ENCODE measurements around the gene GXYLT1.
"Not testable (repeated sequence)": the region's sequence is repeated elsewhere in the genome, so short reads cannot be mapped to it uniquely, and the experiment has no call there.

The GXYLT1 gene

DNA sequence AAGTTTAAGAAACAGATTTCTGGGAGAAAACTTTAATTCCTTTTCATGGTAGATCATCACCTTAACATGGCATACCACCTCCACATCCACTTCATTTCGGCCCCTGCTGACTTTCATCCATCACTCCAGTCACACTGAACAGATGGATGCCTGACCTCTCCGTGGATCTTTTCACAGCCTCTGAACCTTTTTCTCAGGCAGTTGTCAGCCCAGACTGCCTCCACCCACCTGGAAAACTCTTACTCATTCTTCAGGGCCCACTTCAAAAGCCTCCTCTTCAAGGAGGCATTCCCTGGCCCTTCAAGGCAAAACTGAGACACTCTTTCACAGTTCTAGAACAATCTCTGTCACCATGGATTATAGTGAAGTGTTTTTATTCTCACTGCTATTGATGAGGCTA, 52.9 kb downstream of the GXYLT1 start:
- DNase-seq: no peak

DNA sequence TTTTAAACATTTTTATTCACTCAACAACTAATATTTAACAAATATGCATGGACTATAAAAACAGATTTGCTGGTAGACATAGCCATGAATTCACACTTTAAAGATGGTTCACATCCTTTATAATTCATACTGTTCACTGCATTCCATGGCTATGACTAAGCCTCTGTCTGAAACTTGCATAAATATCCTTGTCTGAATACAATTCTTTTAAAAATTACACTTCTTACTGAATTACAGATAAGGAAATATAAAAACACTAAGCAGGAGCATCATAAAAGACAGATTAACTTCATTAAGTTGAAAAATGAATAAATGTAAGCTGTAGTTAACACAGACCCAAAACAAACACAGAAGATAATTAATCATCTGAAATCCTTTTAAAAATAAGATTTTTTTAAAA, 53.8 kb downstream of the GXYLT1 start:
- DNase-seq: no peak

DNA sequence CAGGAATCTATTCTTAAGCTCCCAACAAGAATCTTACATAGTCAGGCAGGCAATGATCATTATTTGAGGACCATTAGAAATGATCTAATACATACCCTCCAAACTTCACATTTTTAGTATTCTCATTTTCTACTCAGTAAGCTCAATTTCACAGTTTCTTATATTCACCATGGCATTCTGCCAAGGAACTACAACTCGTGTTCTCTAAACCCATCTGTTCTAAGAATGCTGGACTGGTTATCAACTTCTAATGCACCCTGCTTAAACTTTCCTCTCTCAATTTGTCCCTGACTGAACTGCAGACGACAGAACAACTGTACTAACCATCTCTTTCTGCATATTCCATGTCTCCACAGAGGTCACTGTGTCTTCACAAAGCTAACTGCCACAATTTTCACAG, 58.6 kb downstream of the GXYLT1 start:
- no peak for DNase-seq

DNA sequence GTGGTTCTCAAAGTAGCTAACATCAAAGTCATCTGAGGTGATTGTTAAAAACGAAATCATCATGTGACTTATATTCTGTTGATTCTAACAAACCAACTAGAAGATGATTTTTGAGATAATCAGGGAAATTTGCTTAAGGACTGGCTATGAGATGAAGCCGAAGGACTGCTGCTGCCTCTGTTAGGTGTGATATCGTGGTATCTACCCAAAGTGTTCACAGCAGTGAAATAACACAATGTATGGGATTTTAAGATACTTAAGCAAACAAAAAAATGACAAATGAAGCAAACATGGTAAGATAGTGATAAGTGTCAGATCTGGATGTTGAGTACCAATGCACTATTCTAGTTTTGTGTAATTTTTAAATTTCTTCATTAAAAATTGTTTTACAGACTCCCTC, 59.1 kb downstream of the GXYLT1 start:
- no peak for DNase-seq

DNA sequence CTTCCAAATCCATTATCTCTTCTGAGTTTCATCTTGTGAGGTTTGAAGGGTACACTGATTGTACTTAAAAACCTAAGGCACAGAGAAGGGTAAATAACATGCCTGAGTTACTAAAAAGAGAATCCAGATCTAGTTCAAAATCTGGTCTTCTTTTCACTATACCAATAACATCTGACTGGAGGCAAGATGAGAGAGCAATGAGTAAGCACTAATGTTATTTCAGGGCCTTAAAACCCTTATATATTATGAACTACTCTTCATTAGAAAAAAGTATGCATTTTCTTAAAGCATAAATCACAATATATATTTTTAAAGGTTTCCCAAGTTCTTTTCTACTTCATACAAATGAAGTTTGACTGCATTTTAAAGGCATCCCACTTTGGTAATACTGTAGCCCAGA, 60.2 kb downstream of the GXYLT1 start:
- no peak for DNase-seq

DNA sequence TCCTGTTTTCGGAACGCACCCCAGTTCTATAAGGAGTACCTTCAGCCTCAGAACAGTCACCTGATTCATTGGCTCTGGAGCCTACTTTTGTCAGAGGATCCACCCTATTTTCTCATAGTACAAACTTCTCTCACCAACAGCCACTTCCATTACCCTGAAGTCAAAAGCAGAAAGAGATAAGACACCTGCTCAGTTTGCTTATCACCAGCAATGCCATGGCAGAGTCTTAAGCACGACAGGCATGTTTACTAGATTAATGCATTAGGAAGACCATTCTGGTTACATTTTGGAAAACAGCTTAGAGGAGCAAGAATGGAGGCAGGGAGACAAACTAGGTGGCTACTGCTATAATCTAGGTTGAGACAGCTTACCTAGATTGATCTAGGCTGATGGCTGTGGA, 67.7 kb downstream of the GXYLT1 start:
- DNase-seq: no peak

DNA sequence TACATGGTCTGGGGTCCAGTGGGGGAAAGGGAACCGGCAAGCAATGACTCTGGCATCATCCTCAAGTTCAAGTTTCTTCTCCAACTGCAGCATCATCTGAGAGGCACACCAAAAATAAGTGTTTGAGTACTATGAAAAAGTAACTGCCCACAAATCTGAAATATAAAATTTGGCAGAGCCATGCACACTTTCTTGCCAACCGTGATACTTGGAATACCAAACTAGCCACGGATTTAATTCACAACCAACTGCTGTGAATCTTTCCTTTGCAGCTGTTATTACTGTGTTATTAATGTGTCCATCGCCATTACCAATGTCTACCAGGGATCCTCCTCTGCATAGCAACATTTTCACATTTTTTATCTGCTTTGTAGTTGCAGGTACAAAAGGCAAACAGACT, 74.6 kb downstream of the GXYLT1 start:
- DNase-seq: no peak

DNA sequence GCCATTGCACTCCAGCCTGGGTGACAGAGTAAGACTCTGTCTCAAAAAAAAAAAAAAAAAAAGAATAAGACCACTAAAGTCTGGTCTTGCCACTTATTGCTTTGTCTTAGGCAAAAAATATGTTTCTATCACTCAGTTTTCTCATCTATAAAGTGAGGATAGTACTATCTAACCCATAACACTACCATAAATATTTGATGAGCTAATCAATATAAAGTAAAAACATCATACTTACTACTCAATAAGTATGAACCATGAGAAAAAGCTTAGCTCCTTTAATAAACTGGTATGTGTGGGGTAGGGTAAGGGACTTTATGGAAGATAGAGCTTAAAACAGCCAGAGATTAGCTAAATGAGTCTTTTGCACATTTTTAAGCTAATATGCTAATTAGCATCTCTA, 85.5 kb downstream of the GXYLT1 start:
- DNase-seq: no peak

DNA sequence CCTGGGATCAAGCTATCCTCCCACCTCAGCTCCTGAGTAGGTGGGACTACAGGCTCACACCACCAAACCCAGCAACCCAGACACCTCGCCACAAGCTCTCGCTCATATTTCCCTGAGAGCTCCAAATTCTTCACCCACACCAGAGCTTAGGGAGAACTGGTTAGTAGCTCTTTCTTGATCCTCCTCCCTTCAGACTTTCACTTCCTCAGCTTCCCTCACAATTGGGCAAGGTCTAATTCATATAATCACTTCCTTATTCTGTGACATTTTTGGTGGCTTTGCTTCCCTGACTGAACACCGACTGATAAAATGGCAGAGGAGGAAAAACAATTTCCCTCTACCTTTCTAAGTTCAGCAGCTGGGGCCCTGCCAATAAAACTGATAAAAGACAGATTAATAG, 88.5 kb downstream of the GXYLT1 start:
- no peak for DNase-seq

DNA sequence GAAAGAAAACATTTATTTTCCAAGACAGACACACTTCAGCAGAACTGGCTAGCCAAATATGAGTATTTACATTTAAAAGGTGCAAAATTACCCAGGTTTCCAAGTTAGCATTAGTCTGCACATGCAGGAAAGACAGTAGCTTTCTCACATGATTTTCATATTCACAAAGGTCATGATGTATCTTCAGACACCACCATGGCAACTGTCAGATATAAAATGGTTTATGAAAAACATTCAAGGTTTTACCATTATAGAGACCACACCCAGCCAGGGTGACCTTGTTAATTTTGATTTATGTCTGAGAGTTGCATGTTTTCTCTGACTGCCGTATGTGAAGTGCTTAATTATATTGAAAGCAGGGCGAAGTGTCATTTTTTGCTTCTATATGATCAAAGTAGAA, 91.2 kb downstream of the GXYLT1 start:
- no peak for DNase-seq

DNA sequence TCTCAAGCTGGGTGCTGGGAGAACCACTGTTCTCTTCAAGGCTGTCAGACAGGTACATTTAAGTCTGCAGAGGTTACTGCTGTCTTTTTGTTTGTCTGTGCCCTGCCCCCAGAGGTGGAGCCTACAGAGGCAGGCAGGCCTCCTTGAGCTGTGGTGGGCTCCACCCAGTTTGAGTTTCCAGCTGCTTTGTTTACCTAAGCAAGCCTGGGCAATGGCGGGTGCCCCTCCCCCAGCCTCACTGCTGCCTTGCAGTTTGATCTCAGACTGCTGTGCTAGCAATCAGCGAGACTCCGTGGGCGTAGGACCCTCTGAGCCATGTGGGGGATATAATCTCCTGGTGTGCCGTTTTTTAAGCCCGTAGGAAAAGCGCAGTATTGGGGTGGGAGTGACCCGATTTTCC, 95.7 kb downstream of the GXYLT1 start:
- not testable (repeated sequence) for DNase-seq

DNA sequence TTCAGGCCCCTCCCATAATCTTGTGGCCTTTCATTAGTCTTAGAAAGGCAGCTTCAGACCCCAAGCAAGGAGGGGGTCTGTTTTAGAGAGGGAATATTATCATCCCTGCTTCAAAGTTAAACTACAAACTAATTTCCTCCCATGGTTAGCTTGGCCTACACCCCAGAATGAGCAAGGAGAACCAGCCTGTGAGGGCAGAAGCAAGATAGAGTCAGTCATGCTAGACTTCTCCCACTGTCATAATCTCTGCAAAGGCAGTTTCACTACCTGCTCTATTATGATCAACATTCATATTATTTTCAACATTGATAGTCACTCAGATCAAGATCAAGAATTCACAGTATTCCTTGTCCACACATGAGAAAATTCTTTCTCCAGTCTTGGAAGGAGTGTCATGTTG, 105.1 kb downstream of the GXYLT1 start:
- DNase-seq: no peak

DNA sequence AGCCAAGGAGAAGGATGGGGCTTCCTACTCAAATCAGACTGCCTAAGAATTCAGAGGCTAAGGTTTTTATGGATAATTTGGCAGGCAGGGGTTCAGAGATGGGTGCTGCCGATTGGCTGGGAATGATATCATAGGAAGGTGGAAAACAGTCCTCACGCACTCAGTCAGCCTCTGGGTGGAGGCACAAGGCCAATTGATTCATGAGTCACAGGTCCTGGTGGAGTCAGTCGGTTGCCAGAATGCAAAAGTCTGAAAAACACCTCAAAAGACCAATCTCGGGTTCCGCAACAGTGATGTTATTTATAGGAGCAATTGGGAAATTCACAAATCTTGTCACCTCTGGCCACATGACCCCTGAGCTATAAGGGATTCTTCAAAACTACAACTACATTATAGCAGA, 105.5 kb downstream of the GXYLT1 start:
- DNase-seq: no peak

DNA sequence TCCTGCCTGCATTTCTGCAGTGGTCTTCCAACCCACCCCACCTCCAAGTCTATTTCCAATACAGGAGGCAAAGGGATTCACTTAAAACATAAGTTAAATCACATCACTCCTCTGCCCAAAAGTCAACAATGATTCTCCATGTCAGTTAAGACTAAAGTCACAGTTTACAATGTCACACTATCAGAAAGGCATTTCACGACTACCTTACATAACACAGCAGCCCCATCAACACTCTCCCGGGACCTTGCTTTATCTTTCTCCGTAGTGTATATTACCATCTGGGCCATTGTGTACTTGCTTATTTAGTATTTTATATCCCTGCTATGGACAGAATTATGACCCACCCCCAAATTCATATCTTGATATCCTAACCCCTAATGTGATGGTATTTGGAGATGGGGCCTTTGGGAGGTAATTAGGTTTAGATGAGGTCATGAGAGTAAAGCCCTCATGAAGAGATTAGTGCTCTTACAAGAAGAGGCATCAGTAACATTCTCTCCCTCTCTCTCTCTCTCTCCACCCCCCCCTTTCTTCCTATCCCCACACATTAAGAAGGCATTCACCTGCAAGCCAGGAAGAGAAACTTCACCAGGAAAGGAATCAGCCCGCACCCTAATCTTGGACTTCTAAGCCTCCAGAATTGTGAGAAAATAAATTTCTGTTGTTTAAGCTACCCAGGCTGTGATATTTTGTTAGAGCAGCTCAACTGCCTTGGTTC, 112.7 kb downstream of the GXYLT1 start:
- no peak for DNase-seq

Data from stimulated activated CD4-positive, alpha-beta T cell treated with anti-CD3 and anti-CD28 coated beads, Interleukin-12 subunit alpha, Interleukin-12 subunit beta, amount 100 ng/mL, for 4 hours (primary cell).